Heart left ventricle (tissue), 13 donors: ENCODE results near the gene MICAL3.
"Not testable (repeated sequence)": the region's sequence is repeated elsewhere in the genome, so short reads cannot be mapped to it uniquely, and the experiment has no call there.

Source experiments
- POLR2A ChIP-seq, 2 donors: fragments of 450-650 bp; IDR thresholded peaks; one replicate each; pipeline ENCODE4 v1.6.1; 2017; ENCODE audit warnings: antibody characterized with exemption in 2 of 2, mild to moderate bottlenecking in 2 of 2, moderate library complexity in 2 of 2
- TF ChIP-seq, protein P1 (sequence below), 12 donors: fragments of 200-600 bp; sonication (generic) in 4 of 12; IDR thresholded peaks; one replicate each; pipeline versions ENCODE4 v1.5.0 to v1.8.0; 2018 to 2022; ENCODE audit warnings: antibody characterized with exemption in 12 of 12, mild to moderate bottlenecking in 5 of 12
- donor health status: ischemic (EF 13 %, LVEDD 7.1; RV severe dilation, severe dysfunction).
- donor health status: DM: no; HTN: yes; CAD: no.
- donor health status: DM: no; HTN: no; CAD: no.
- donor health status: ischemic (EF 25% LVEDD 6.9; RV normal size, moderate dysfunction).
- donor health status: ischemic (EF 25% LVEDD 5.7; RV mildly dilated, moderate dysfunction).
- donor health status: ischemic (EF 35%, LVEDD 5.7; RV mildly dilated, moderate dysfunction).
- donor health status: nonischemic (EF 11% LVEDD 7.7; RV severe dilation, severe dysfunction).
- donor health status: DM: yes; HTN: yes; CAD: no.
- donor health status: PGD.
- donor health status: ischemic (EF 29% LVEDD 5.4; RV normal size, mild dysfunction).
- donor health status: nonischemic (EF 23%, LVEDD 6.1; RV moderate dilation, normal function).

DNA sequence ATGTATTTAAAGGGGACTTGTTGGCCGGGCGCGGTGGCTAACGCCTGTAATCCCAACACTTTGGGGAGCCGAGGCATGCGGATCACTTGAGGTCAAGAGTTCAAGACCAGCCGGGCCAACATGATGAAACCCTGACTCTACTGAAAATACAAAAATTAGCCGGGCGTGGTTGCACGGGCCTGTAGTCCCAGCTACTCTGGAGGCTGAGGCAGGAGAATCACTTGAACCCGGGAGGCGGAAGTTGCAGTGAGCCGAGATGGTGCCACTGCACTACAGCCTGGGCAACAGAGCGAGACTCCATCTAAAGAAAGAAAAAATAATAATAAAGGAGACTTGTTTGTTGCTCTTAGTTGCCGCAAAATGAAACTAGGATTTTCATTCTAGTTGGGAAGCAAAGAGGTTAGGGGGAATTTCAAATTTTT is 22.5 kb downstream of the MICAL3 start:
- TF ChIP-seq, protein P1, sequence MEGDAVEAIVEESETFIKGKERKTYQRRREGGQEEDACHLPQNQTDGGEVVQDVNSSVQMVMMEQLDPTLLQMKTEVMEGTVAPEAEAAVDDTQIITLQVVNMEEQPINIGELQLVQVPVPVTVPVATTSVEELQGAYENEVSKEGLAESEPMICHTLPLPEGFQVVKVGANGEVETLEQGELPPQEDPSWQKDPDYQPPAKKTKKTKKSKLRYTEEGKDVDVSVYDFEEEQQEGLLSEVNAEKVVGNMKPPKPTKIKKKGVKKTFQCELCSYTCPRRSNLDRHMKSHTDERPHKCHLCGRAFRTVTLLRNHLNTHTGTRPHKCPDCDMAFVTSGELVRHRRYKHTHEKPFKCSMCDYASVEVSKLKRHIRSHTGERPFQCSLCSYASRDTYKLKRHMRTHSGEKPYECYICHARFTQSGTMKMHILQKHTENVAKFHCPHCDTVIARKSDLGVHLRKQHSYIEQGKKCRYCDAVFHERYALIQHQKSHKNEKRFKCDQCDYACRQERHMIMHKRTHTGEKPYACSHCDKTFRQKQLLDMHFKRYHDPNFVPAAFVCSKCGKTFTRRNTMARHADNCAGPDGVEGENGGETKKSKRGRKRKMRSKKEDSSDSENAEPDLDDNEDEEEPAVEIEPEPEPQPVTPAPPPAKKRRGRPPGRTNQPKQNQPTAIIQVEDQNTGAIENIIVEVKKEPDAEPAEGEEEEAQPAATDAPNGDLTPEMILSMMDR (IDR thresholded peaks at IDR 0.05): not testable (repeated sequence)
- not testable (repeated sequence) for TF ChIP-seq POLR2A (IDR thresholded peaks at IDR 0.05)
